Measurements from ENCODE around the gene DCPS. TPM values are rescaled to one million over a fixed set of nuclear protein-coding genes. Genes with fewer than 3 reads are reported as not detected.
"Not testable (repeated sequence)": the region's sequence is repeated elsewhere in the genome, so short reads cannot be mapped to it uniquely, and the experiment has no call there.

Gene DCPS
- total RNA-seq, 1 experiment from 2014 or later, result 26.2 TPM

DNA sequence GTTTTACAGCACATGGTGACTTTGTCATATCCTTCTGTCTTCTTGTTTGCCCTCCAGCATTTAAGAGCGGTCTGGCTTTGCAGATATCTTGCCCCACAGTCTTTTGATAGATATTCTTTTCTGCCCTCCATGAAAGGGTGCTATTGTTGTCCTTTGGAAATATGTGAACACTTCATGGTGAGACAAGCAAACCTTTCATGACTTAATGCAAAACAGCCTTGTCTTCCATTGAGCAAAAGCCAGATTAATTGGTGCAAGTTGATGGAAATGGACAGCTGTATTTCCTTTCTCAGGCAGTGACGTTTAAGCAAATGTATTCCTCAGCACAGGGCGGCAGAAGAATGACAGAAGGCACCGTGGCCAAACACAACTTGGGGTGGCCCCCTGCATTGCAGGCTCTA lies 4.4 kb downstream of the DCPS start:
- peaks cover 25% of the 10 kb centered on the region for H3K36me3 Mint-ChIP-seq
- no peak for ATAC-seq
- DNase-seq (ENCODE audit: low spot score), result no peak
- ChIA-PET CTCF (interaction anchor here (0.9 to 2.0 kb wide), 8 partner anchors 21 to 172 kb away, joined by 3 to 12 read pairs (median 3); no protein-coding TSS in a partner anchor), POLR2A (interaction anchor here (1.0 kb wide), 1 partner anchor 109 kb away, joined by 3 read pairs; no protein-coding TSS in a partner anchor)
- H3K4me1 Mint-ChIP-seq, result peaks cover 17% of the 10 kb centered on the region
- H3K9me3 Mint-ChIP-seq, result no peaks in the 10 kb centered on the region
- H3K4me3 Mint-ChIP-seq, result no peak overlapping the region
- TF ChIP-seq OVOL2 (CRISPR knock-in tag; IDR thresholded peaks at IDR 0.05; ENCODE audit: borderline replicate concordance) (no peak), ZNF263 (CRISPR knock-in tag; IDR thresholded peaks at IDR 0.05; ENCODE audit: low read depth) (no peak), SOX15 (CRISPR knock-in tag; IDR thresholded peaks at IDR 0.05) (no peak), TCF7 (CRISPR knock-in tag; IDR thresholded peaks at IDR 0.05; ENCODE audit: low read depth) (no peak)
- TF ChIP-seq, protein P1, sequence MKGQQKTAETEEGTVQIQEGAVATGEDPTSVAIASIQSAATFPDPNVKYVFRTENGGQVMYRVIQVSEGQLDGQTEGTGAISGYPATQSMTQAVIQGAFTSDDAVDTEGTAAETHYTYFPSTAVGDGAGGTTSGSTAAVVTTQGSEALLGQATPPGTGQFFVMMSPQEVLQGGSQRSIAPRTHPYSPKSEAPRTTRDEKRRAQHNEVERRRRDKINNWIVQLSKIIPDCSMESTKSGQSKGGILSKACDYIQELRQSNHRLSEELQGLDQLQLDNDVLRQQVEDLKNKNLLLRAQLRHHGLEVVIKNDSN (CRISPR knock-in tag; IDR thresholded peaks at IDR 0.05), result no peak
- H3K27ac Mint-ChIP-seq, result no peak overlapping the region
- no peaks in the 10 kb centered on the region for H3K27me3 Mint-ChIP-seq (ENCODE audit: low read depth)

DNA sequence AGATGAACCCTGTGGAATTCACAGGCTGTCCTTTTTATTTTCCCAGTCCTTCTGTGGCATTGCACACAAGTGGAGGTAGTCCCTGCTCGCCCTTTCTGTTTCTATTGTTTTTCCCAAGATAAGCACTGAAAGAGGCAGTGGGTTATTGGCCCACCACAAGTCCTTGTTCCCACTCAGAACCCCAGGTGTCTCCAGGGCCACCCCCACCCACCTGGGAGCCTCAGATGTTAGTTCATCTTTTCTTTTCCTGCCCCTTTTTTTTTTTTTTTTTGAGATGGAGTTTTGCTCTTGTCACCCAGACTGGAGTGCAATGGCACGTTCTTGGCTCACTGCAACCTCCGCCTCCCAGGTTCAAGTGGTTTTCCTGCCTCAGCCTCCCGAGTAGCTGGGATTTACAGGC lies 4.9 kb downstream of the DCPS start:
- H3K4me3 Mint-ChIP-seq; POLR2A ChIA-PET; H3K9me3 Mint-ChIP-seq; DNase-seq (ENCODE audit: low spot score); ATAC-seq; H3K27ac Mint-ChIP-seq; H3K27me3 Mint-ChIP-seq (ENCODE audit: low read depth): not testable (repeated sequence)
- Mint-ChIP-seq H3K4me1 (peaks cover 14% of the 10 kb centered on the region), H3K36me3 (peaks cover 29% of the 10 kb centered on the region)
- CTCF ChIA-PET, result interaction anchor here (0.7 to 1.1 kb wide), 2 partner anchors 161 to 172 kb away, joined by 3 to 5 read pairs; no protein-coding TSS in a partner anchor

DNA sequence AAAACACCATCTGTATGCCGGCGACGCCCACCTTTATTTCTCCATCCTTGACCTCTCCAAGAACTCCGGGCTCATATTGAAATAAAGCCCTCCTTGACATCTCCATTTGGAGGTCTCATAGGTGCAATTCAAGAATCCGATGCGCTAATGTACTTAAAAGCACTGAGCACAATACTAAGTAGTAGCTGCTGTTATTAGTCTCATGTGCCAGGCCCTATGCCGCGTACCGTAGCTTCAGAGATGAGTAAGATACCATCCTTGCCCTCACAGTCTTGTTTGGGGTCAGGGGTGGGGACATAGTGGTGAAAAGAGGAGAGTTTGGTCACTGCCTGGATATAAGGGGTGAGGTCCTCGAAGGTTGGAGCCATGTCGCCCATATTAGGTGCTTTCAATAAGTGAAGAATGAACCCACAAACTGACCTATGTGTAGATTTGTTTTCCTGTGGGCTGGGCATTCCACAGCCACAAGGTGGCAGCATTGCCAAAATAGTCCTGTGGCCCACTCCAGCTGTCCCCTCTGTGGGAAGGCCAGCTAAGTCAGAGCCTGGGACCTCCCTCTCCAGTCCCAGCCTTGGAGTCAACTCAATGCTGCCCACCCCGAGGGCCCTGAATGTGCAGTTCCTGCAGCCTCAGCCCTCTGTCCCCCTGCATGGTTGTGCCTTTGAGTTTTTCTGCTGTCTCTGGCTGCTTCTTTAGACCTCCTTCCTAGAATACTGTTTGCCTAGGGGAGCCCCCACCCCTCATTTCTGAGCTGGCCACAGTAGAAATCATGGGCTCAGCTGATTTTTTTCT lies 6.5 kb downstream of the DCPS start:
- POLR2A ChIA-PET, result interaction anchor here (0.9 kb wide), 1 partner anchor 60 kb away, joined by 3 read pairs; no protein-coding TSS in a partner anchor
- Mint-ChIP-seq H3K4me1 (0 out of 2 replicates have a peak, but pooled peaks cover 4% of the 10 kb centered on the region), H3K4me3 (no peak overlapping the region), H3K27me3 (ENCODE audit: low read depth) (no peaks in the 10 kb centered on the region), H3K9me3 (peaks cover 5% of the 10 kb centered on the region; the same call in 1 of the 2 replicates), H3K36me3 (peaks cover 37% of the 10 kb centered on the region), H3K27ac (no peak overlapping the region)
- peak; percentile 95 for ATAC-seq
- DNase-seq (ENCODE audit: low spot score), result peak; percentile 82
- TF ChIP-seq ZNF121 (CRISPR knock-in tag; IDR thresholded peaks at IDR 0.05), result peak; percentile 97
- TF ChIP-seq, protein P2, sequence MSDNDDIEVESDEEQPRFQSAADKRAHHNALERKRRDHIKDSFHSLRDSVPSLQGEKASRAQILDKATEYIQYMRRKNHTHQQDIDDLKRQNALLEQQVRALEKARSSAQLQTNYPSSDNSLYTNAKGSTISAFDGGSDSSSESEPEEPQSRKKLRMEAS (CRISPR knock-in tag; IDR thresholded peaks at IDR 0.05), result no peak
- TF ChIP-seq, protein P3, sequence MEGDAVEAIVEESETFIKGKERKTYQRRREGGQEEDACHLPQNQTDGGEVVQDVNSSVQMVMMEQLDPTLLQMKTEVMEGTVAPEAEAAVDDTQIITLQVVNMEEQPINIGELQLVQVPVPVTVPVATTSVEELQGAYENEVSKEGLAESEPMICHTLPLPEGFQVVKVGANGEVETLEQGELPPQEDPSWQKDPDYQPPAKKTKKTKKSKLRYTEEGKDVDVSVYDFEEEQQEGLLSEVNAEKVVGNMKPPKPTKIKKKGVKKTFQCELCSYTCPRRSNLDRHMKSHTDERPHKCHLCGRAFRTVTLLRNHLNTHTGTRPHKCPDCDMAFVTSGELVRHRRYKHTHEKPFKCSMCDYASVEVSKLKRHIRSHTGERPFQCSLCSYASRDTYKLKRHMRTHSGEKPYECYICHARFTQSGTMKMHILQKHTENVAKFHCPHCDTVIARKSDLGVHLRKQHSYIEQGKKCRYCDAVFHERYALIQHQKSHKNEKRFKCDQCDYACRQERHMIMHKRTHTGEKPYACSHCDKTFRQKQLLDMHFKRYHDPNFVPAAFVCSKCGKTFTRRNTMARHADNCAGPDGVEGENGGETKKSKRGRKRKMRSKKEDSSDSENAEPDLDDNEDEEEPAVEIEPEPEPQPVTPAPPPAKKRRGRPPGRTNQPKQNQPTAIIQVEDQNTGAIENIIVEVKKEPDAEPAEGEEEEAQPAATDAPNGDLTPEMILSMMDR (IDR thresholded peaks at IDR 0.05), result peak; percentile 56; the same call in 1 of the 2 replicates
- CTCF ChIA-PET, result interaction anchor here (0.5 to 2.0 kb wide), 48 partner anchors 9 to 324 kb away, joined by 3 to 37 read pairs (median 4); partner anchors contain the start of genes FOXRED1, SRPRA, ST3GAL4 and TIRAP

DNA sequence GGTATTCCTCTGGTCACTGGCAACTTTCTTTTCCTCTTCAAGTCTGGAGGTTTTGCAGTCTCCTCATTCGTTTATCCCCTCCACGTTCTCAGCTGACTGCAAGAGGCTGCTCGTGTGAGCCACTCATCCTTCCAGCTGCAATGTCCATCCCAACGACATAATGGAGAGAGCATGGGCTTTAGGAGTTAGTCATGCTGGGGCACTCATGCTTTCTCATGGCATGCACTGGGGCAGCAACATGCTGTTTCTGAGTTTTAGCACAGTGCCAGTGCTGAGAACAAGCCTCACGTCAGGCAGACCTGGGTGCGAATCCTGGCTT lies 7.1 kb downstream of the DCPS start:
- ATAC-seq, result no peak
- CTCF ChIA-PET, result interaction anchor here (0.5 to 2.0 kb wide), 48 partner anchors 8 to 324 kb away, joined by 3 to 37 read pairs (median 4); partner anchors contain the start of genes FOXRED1, SRPRA, ST3GAL4 and TIRAP
- H3K27me3 Mint-ChIP-seq (ENCODE audit: low read depth), result no peaks in the 10 kb centered on the region
- no peak for DNase-seq (ENCODE audit: low spot score)
- H3K9me3 Mint-ChIP-seq, result peaks cover 5% of the 10 kb centered on the region; the same call in 1 of the 2 replicates
- POLR2A ChIA-PET, result interaction anchor here (0.9 kb wide), 1 partner anchor 59 kb away, joined by 3 read pairs; no protein-coding TSS in a partner anchor
- H3K27ac Mint-ChIP-seq, result no peak overlapping the region
- H3K4me3 Mint-ChIP-seq, result no peak overlapping the region
- peaks cover 37% of the 10 kb centered on the region for H3K36me3 Mint-ChIP-seq
- H3K4me1 Mint-ChIP-seq, result 0 out of 2 replicates have a peak, but pooled peaks cover 2% of the 10 kb centered on the region
- TF ChIP-seq, protein P4, sequence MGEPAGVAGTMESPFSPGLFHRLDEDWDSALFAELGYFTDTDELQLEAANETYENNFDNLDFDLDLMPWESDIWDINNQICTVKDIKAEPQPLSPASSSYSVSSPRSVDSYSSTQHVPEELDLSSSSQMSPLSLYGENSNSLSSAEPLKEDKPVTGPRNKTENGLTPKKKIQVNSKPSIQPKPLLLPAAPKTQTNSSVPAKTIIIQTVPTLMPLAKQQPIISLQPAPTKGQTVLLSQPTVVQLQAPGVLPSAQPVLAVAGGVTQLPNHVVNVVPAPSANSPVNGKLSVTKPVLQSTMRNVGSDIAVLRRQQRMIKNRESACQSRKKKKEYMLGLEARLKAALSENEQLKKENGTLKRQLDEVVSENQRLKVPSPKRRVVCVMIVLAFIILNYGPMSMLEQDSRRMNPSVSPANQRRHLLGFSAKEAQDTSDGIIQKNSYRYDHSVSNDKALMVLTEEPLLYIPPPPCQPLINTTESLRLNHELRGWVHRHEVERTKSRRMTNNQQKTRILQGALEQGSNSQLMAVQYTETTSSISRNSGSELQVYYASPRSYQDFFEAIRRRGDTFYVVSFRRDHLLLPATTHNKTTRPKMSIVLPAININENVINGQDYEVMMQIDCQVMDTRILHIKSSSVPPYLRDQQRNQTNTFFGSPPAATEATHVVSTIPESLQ (CRISPR knock-in tag; IDR thresholded peaks at IDR 0.05), result no peak
- TF ChIP-seq, protein P1 (CRISPR knock-in tag; IDR thresholded peaks at IDR 0.05), result no peak
- TF ChIP-seq GTF2I (CRISPR knock-in tag; conservative IDR thresholded peaks at IDR 0.05), result no peak
- TF ChIP-seq, protein P5, sequence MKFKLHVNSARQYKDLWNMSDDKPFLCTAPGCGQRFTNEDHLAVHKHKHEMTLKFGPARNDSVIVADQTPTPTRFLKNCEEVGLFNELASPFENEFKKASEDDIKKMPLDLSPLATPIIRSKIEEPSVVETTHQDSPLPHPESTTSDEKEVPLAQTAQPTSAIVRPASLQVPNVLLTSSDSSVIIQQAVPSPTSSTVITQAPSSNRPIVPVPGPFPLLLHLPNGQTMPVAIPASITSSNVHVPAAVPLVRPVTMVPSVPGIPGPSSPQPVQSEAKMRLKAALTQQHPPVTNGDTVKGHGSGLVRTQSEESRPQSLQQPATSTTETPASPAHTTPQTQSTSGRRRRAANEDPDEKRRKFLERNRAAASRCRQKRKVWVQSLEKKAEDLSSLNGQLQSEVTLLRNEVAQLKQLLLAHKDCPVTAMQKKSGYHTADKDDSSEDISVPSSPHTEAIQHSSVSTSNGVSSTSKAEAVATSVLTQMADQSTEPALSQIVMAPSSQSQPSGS (CRISPR knock-in tag; IDR thresholded peaks at IDR 0.05; ENCODE audit: borderline replicate concordance, low read depth), result no peak
- TF ChIP-seq, protein P6, sequence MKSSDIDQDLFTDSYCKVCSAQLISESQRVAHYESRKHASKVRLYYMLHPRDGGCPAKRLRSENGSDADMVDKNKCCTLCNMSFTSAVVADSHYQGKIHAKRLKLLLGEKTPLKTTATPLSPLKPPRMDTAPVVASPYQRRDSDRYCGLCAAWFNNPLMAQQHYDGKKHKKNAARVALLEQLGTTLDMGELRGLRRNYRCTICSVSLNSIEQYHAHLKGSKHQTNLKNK (CRISPR knock-in tag; IDR thresholded peaks at IDR 0.05), result no peak
- no peak for TF ChIP-seq IRF2 (CRISPR knock-in tag; IDR thresholded peaks at IDR 0.05; ENCODE audit: borderline replicate concordance, low read depth)
- TF ChIP-seq, protein P7, sequence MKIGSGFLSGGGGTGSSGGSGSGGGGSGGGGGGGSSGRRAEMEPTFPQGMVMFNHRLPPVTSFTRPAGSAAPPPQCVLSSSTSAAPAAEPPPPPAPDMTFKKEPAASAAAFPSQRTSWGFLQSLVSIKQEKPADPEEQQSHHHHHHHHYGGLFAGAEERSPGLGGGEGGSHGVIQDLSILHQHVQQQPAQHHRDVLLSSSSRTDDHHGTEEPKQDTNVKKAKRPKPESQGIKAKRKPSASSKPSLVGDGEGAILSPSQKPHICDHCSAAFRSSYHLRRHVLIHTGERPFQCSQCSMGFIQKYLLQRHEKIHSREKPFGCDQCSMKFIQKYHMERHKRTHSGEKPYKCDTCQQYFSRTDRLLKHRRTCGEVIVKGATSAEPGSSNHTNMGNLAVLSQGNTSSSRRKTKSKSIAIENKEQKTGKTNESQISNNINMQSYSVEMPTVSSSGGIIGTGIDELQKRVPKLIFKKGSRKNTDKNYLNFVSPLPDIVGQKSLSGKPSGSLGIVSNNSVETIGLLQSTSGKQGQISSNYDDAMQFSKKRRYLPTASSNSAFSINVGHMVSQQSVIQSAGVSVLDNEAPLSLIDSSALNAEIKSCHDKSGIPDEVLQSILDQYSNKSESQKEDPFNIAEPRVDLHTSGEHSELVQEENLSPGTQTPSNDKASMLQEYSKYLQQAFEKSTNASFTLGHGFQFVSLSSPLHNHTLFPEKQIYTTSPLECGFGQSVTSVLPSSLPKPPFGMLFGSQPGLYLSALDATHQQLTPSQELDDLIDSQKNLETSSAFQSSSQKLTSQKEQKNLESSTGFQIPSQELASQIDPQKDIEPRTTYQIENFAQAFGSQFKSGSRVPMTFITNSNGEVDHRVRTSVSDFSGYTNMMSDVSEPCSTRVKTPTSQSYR (CRISPR knock-in tag; IDR thresholded peaks at IDR 0.05), result no peak
- no peak for TF ChIP-seq ZNF138 (CRISPR knock-in tag; conservative IDR thresholded peaks at IDR 0.05)
- TF ChIP-seq, protein P2 (CRISPR knock-in tag; IDR thresholded peaks at IDR 0.05), result no peak
